GM12872 (cell line): ENCODE measurements around the gene MARCHF6.

ENCODE experiments used
- TF ChIP-seq, protein P1 (sequence below): IDR thresholded peaks from 3 replicates; pipeline ENCODE4 v1.5.1; 2011; ENCODE audit warnings: low read depth, mild to moderate bottlenecking, low read length, moderate library complexity; ENCODE audit not compliant: insufficient read depth

MARCHF6 gene

DNA sequence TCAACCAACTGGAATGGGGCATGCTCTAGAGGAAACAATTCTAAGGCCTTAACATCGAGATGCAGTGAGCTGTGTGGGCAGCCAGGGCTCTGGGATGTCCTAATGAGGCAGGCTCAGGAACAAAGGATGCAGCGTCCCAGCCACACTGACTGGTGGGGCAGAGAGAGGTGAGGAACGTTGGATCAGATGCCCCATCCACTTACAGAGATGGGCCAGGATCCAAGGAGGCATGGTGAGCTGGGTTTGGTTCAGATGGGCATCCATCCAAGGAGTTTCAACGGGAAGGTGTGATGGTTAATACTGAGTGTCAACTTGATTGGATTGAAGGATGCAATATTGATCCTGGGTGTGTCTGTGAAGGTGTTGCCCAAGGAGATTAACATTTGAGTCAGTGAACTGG is 15.5 kb upstream of the MARCHF6 start:
- TF ChIP-seq, protein P1, sequence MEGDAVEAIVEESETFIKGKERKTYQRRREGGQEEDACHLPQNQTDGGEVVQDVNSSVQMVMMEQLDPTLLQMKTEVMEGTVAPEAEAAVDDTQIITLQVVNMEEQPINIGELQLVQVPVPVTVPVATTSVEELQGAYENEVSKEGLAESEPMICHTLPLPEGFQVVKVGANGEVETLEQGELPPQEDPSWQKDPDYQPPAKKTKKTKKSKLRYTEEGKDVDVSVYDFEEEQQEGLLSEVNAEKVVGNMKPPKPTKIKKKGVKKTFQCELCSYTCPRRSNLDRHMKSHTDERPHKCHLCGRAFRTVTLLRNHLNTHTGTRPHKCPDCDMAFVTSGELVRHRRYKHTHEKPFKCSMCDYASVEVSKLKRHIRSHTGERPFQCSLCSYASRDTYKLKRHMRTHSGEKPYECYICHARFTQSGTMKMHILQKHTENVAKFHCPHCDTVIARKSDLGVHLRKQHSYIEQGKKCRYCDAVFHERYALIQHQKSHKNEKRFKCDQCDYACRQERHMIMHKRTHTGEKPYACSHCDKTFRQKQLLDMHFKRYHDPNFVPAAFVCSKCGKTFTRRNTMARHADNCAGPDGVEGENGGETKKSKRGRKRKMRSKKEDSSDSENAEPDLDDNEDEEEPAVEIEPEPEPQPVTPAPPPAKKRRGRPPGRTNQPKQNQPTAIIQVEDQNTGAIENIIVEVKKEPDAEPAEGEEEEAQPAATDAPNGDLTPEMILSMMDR: no peak

DNA sequence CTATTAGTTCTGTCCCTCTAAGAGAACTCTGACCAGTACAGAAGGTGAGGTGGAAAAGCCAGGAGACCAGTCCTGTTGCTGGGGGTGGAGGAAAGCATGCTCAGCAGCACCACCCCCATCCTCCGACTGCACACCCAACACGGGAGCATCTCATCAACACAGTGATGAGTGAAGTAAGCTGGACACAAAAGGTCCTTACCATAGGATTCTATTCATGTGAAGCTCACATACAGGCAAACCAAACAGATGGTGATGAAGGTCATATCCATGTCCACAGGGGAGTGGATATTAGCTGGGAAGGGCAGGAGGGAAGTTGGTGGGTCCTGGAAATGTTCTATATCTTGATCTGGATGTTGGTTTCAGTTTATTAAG is 14.8 kb upstream of the MARCHF6 start:
- TF ChIP-seq, protein P1: no peak

DNA sequence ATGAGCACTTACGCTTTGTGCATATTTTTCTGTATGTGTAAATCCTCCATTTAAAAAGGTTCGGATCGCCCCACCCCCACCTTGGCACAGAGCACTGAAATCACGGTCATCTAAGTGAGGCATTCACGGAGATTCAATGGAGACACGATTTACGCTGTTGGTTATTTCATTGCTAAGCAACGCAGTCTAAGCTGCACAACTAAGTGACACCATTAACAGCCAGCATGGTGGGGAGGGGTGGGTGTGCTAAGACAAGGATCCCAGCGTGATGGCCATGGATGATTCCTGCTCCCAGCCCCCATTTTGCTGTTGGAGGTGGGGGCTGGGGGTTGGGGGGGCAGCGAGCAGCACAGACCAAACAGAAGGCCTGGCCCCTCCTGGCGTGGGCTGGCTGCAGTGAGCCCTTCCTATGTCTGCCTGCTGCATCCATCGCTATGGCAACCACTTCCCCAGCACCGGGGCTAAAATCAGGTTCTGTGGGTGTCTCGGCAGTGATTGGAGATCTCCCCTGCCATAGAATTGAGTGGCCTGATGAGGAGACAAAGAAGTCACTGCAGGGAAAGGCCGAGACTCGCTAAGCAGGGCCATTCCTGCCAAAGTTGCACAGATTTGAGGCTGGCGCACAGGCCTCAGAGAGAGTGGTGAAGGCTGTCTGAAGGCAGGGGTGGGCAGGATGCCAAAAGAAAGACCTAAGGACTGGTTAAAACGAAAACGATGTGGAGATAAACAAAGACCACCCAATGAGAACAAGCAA is 14.3 kb upstream of the MARCHF6 start:
- TF ChIP-seq, protein P1: no peak

DNA sequence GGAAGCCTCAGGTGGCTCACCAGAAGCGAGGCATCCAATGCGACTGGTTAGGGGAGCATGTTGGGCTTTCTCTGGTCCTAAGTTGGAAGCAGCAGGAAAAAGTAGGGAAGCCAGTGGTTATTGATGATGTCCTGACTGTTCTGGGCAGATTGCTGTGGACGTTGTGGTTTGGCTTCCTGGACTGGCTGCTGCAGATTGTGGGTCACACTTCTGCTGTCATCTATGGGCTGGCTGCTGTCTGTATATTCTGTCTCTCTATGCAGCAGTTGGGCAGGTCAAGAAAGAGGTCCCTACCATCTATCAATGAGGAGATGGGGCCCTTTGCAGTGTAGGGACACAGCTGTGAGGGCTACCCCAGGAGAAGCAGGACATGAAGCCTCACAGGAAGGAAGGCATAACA is 13.5 kb upstream of the MARCHF6 start:
- TF ChIP-seq, protein P1: no peak

DNA sequence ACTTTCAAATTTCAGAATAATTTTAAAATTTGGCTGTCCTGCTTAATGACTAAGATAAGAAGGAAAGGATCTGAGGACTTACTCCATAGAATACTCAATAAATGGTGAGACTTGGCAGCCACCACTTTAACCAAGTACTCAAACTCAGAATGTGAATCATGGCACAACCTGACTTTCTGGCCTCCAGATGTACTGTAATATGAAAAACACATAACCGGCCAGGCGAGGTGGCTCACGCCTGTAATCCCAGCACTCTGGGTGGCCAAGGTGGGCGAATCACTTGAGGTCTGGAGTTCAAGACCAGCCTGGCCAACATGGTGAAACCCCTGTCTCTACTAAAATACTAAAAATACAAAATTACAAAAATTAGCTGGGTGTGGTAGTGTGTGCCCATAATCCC is 10.0 kb upstream of the MARCHF6 start:
- TF ChIP-seq, protein P1: no peak

DNA sequence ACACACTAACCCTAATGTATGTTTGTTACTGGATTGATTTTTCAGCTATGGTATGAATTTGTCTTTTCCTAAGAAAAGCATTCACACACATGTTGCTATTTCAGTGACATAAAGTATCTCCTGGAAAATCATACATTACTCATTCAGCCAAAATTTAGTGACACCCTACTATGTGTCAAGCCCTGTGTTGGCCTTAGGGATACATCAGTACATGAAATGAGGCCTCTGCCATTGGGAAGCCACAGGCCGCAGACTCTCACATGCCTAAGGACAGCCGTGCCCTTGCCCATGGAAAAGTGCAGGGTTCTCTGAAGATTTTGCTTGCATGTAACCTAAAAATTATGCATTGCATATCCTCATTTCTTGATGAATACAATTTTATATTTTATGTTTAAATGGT is 5.2 kb upstream of the MARCHF6 start:
- TF ChIP-seq, protein P1: no peak

DNA sequence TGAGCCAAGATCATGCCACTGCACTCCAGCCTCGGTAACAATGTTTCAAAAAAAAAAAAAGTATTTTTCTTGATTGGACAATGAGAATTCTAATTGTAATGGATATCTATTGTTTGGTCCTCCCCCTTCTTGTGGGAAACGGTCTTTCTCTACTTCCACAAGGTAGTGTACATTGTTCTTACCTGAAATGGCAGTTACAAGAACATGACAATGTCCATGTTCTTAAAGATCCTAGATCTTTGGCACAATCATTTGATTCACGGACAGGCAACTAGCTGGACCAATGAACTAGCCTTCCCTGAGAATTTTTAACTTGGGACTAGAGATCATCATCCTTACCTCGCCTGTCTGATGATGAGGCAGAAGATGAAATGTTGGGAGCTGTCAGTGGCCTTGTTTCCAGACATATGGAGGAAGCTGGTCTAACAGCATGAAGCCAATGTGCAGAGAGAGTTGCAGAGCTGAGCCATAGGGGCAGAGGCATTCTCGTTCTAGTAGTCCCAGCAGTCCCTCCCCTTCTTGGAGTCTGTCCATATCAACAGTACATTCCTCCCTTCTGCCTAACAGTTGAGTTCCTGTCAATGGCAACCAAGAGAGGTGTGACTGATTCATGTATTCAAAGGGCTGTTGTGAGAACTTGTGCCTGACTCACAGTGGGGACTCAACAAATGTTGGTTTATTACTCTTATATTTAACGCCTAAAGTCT is 2.1 kb upstream of the MARCHF6 start:
- TF ChIP-seq, protein P1: no peak
